22Rv1 (cell line): ENCODE results near the gene IGSF21.

ENCODE experiments used
- ZFX ChIP-seq: fragments of 450-650 bp; IDR thresholded peaks from 2 replicates; pipeline ENCODE4 v1.6.1; 2017; ENCODE audit warnings: antibody characterized with exemption, borderline replicate concordance
- TF ChIP-seq, protein P1 (sequence below): fragments of 450-650 bp; IDR thresholded peaks from 2 replicates; pipeline ENCODE4 v1.5.1; 2017; ENCODE audit warnings: mild to moderate bottlenecking

DNA sequence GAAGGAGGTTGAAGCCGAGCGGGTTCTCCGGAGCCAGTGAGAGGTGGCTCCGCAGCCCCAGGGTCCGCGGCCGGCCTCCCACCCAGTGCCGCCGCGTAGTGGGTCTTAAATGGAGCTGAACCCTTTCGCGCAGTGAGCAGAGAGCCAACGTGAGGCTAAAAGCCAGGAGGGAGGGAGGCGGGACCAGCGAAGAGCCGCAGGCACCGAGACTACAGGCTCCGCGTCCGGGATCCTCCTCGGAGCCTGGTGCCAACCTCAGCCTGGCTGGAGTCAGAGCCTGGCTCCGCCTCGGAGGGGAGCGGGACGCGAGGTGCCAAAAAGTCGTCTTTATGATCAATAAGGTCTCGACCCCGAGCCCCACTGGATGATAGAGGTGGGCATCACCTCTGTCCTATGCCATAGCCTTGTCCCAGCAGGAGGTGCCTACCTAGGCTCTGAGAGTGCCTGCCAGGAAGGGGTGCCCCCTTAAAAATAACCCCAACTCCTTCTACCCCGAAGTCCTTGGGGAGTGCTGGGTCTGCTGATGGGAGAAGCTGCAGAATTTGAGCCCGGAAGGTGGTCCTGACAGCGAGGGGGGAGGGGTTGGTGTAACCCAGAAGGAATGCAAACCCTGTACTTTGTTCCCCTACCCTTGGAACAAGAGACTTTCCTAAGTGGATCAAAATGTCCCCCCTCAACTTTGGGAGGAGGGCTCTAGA is 1.6 kb downstream of the IGSF21 start:
- TF ChIP-seq, protein P1, sequence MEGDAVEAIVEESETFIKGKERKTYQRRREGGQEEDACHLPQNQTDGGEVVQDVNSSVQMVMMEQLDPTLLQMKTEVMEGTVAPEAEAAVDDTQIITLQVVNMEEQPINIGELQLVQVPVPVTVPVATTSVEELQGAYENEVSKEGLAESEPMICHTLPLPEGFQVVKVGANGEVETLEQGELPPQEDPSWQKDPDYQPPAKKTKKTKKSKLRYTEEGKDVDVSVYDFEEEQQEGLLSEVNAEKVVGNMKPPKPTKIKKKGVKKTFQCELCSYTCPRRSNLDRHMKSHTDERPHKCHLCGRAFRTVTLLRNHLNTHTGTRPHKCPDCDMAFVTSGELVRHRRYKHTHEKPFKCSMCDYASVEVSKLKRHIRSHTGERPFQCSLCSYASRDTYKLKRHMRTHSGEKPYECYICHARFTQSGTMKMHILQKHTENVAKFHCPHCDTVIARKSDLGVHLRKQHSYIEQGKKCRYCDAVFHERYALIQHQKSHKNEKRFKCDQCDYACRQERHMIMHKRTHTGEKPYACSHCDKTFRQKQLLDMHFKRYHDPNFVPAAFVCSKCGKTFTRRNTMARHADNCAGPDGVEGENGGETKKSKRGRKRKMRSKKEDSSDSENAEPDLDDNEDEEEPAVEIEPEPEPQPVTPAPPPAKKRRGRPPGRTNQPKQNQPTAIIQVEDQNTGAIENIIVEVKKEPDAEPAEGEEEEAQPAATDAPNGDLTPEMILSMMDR, result no peak
- no peak for TF ChIP-seq ZFX
